ENCODE data around the gene SCARB1.

SCARB1 gene

GRCh38 chr12:124837958-124838803, 25.5 kb downstream of the SCARB1 start (continued):
- TF ChIP-seq ZNF324 (tag by site-specific recombination; IDR thresholded peaks at IDR 0.05) (0 out of 2 replicates have a peak, but pooled peaks have one; percentile 40), ZNF112 (tag by site-specific recombination; IDR thresholded peaks at IDR 0.05) (no peak), ZNF398 (tag by site-specific recombination; IDR thresholded peaks at IDR 0.05) (peak; percentile 50), ZNF394 (tag by site-specific recombination; IDR thresholded peaks at IDR 0.05; ENCODE audit: borderline replicate concordance) (peak; percentile 71; the same call in 1 of the 2 replicates), CTCF (tag by site-specific recombination; IDR thresholded peaks at IDR 0.05) (no peak), SP2 (tag by site-specific recombination; IDR thresholded peaks at IDR 0.05) (peak; percentile 18; the same call in 1 of the 2 replicates), ZBTB48 (tag by site-specific recombination; IDR thresholded peaks at IDR 0.05) (peak; percentile 73), ZNF239 (tag by site-specific recombination; IDR thresholded peaks at IDR 0.05) (no peak), SP7 (tag by site-specific recombination; IDR thresholded peaks at IDR 0.05) (peak; percentile 92), HIC1 (tag by site-specific recombination; IDR thresholded peaks at IDR 0.05) (peak; percentile 81), ZNF449 (tag by site-specific recombination; IDR thresholded peaks at IDR 0.05) (peak; percentile 99), ZFP37 (tag by site-specific recombination; IDR thresholded peaks at IDR 0.05) (peak; percentile 76; the same call in 1 of the 2 replicates), ZEB2 (tag by site-specific recombination; IDR thresholded peaks at IDR 0.05) (peak; percentile 94), ZSCAN30 (tag by site-specific recombination; IDR thresholded peaks at IDR 0.05) (peak; percentile 67), ZSCAN16 (tag by site-specific recombination; IDR thresholded peaks at IDR 0.05) (peak; percentile 100), ZBTB44 (tag by site-specific recombination; IDR thresholded peaks at IDR 0.05) (peak; percentile 75; the same call in 1 of the 2 replicates), ZNF148 (tag by site-specific recombination; IDR thresholded peaks at IDR 0.05; ENCODE audit: borderline replicate concordance) (no peak), TSHZ1 (tag by site-specific recombination; IDR thresholded peaks at IDR 0.05; ENCODE audit: borderline replicate concordance) (peak; percentile 72; the same call in 1 of the 2 replicates), PRDM4 (tag by site-specific recombination; IDR thresholded peaks at IDR 0.05) (peak; percentile 65)
